GM19025 (cell line): Measurements from ENCODE around the gene NTM.

Experiments used
- ATAC-seq: cut with Tn5 transposase; IDR thresholded peaks from one replicate; pipeline ENCODE4 v1.9.1; 2021; ENCODE audit warnings: mild to moderate bottlenecking, low read depth, moderate library complexity; ENCODE audit not compliant: unreplicated experiment

The NTM gene

GRCh38 chr11:131802440-131803115, 432.2 kb downstream of the NTM start:
- ATAC-seq, result no peak

GRCh38 chr11:131807876-131808275, 437.5 kb downstream of the NTM start:
- ATAC-seq, result no peak

GRCh38 chr11:131808470-131808869, 438.1 kb downstream of the NTM start:
- ATAC-seq, result no peak

GRCh38 chr11:131809203-131809918, 438.9 kb downstream of the NTM start:
- ATAC-seq, result no peak

GRCh38 chr11:131810541-131810940, 440.1 kb downstream of the NTM start:
- ATAC-seq, result no peak

GRCh38 chr11:131811383-131811782, 441.0 kb downstream of the NTM start:
- ATAC-seq, result no peak

GRCh38 chr11:131814108-131814507, 443.7 kb downstream of the NTM start:
- ATAC-seq, result no peak

- ATAC-seq, result no peak
Measured at GRCh38 chr11:131815590-131815989, 445.2 kb downstream of the NTM start.

- ATAC-seq, result no peak
Measured at GRCh38 chr11:131816051-131816450, 445.6 kb downstream of the NTM start.

GRCh38 chr11:131817687-131818188, 447.3 kb downstream of the NTM start:
- no peak for ATAC-seq

GRCh38 chr11:131819865-131820264, 449.4 kb downstream of the NTM start:
- no peak for ATAC-seq

GRCh38 chr11:131822506-131822905, 452.1 kb downstream of the NTM start:
- ATAC-seq, result no peak

GRCh38 chr11:131823772-131824171, 453.4 kb downstream of the NTM start:
- no peak for ATAC-seq

- no peak for ATAC-seq
Measured at GRCh38 chr11:131824771-131825170, 454.4 kb downstream of the NTM start.

GRCh38 chr11:131827430-131827829, 457.0 kb downstream of the NTM start:
- ATAC-seq, result no peak

- ATAC-seq, result no peak
Measured at GRCh38 chr11:131829725-131830124, 459.3 kb downstream of the NTM start.

- no peak for ATAC-seq
Measured at GRCh38 chr11:131832079-131832478, 461.7 kb downstream of the NTM start.

GRCh38 chr11:131833366-131833765, 463.0 kb downstream of the NTM start:
- ATAC-seq, result no peak

- ATAC-seq, result no peak
Measured at GRCh38 chr11:131837562-131837961, 467.1 kb downstream of the NTM start.

- ATAC-seq, result no peak
Measured at GRCh38 chr11:131838016-131838415, 467.6 kb downstream of the NTM start.

GRCh38 chr11:131839326-131839725, 468.9 kb downstream of the NTM start:
- ATAC-seq, result no peak

- ATAC-seq, result no peak
Measured at GRCh38 chr11:131840545-131840944, 470.1 kb downstream of the NTM start.
